H4 (cell line): ENCODE results near the gene MESD. TPM values are rescaled to one million over a fixed set of nuclear protein-coding genes. Genes with fewer than 3 reads are reported as not detected.

ENCODE experiments used
- DNase-seq: peaks from one replicate; pipeline ENCODE4 v3.0.0-alpha.2; 2015; ENCODE audit warnings: low spot score
- total RNA-seq: library from RNA; depleted of rRNA; stranded (reverse); fragments of >200 nt; shearing (Covaris generic); gene quantifications from 2 replicates; pipeline ENCODE4 v1.2.3, GENCODE V29; 2014; rRNA removed

Gene MESD
- total RNA-seq, 1 experiment from 2014 or later: 28.9 TPM

- DNase-seq: no peak
These were observed 84.6 kb downstream of the MESD start for GRCh38 chr15:80904998-80905397.

- DNase-seq: no peak
These were observed 87.3 kb downstream of the MESD start for GRCh38 chr15:80902298-80902801.

GRCh38 chr15:80898040-80898439, 91.6 kb downstream of the MESD start:
- DNase-seq: no peak

Other genes starting within 250 kb of the MESD start
- gene CEMIP, start 210.4 kb downstream of the MESD start, total RNA-seq: 0.06 and 0.68 TPM in 2 replicates
- 2.7 and 4.0 TPM in 2 replicates for gene TLNRD1, start 11.1 kb upstream of the MESD start, total RNA-seq
- gene CFAP161, start 144.5 kb upstream of the MESD start, total RNA-seq: 0.25 and 1.7 TPM in 2 replicates
- 0.06 and 0.17 TPM in 2 replicates for gene IL16, start 207.1 kb upstream of the MESD start, total RNA-seq